NCI-H187 (cell line): ENCODE results near the gene HK1.
"Not testable (repeated sequence)": the region's sequence is repeated elsewhere in the genome, so short reads cannot be mapped to it uniquely, and the experiment has no call there.

ENCODE experiments used
- DNase-seq, 2 experiments: peaks; one replicate each; lab custom pipeline; 2025; lab: John Stamatoyannopoulos, UW

The HK1 gene

GRCh38 chr10:69278446-69278963, at the start of gene HK1:
Gene HK1, plus strand, starts transcription at chr10:69278496.
- no peak for DNase-seq

DNA sequence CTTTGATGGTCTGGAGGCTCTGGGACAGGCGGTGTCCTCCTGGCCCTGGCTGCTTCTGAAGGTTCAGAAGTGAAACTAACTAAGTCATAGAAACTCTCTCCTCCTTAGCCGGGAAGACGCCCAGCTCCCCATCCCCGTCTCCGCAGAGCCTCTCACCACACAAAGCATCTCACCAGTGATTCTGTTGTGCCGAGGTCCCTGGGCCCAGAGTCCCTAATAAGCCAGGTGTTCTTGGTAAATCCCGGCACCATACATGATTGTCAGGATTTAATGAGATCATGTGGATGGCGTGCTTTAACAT, 48.7 kb upstream of the HK1 start:
- DNase-seq, result no peak

DNA sequence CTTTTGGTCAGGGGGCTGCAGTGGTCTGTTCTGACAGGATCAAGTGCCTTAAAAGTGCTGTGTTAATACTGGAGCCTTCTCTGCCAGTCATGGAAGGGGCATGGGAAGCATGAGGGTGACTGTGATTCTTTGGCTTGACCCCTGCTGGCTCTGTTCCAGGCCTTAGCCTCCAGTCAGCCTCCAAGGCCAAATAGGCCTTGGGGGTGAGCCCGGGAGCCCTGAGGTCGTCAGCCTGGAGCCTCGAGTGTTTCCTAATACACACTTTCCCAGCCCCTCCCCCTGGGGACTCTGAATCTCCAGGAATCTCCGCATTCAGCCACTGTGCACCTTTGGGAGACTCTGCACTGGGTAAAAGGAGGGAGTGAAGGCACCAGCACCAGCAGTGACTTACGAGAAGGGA, 48.2 kb upstream of the HK1 start:
- DNase-seq, result no peak

GRCh38 chr10:69232252-69232651, 46.0 kb upstream of the HK1 start:
- no peak for DNase-seq

- DNase-seq, result no peak
Observed at GRCh38 chr10:69232736-69233480, 45.4 kb upstream of the HK1 start.

DNA sequence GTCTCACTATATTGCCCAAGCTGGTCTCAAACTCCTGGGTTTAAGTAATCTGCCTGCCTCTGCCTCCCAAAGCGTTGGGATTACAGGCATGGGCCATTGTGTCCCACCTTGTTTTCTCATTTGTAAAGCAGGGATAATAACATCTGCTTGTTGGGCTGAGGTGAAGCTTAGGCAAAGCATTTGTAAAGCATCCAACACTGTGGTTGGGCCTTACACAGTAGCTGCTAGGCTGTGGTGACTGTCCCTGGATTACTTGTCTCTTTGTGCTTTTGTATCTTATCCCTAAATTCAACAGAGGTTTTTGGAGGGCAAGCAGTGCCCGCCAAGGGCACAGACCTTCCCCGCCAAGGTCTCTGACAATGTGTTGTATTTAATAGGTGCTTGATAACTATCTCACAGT, 43.8 kb upstream of the HK1 start:
- DNase-seq, result no peak

- DNase-seq, result peak; percentile 43 to 47
Observed at GRCh38 chr10:69237528-69238159, 40.7 kb upstream of the HK1 start.

GRCh38 chr10:69239136-69239535, 39.2 kb upstream of the HK1 start:
- no peak for DNase-seq

DNA sequence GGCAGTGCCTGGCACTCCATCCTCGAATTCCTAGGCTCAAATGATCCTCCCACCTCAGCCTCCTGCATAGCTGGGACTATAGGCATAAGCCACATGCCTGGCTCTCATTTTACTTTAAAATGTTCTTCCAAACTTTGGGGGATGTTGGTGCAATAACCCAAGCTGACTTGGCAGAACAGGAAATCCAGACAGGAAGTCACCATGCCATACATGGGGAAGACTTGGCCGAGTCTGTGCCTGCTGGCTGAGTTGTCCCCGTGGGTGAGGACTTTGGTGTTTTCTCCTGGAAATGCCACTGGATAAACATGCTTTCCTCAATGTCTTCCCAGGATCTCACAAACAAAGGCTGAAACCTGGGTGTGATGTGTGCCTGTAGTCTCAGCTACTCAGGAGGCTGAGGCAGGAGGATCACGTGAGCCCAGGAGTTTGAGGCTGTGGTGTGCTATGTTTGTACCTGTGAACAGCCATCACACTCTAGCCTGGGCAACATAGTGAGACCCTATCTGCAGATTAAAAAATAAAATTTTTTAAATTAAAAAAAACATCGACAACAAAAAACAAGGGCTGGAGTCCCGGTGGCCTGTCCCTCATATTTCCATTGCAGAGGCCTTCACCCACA, 38.4 kb upstream of the HK1 start:
- no peak for DNase-seq

DNA sequence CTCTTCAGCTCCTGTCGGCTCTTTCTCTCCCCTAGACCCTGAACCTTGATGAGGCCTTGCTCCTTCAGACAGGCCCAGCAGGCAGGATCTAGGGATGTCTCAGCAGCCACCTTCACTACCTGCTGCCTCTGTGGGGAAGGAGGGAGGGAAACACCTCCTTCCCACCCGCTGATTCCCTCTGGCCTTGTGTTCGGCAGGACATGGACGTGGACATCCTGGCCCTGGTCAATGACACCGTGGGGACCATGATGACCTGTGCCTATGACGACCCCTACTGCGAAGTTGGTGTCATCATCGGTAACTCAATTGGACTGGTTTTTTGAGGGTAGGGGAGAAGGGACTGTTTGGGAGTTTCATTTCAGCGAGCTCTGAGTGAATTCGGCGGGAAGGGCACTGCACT, 37.8 kb upstream of the HK1 start:
- no peak for DNase-seq

GRCh38 chr10:69241575-69241974, 36.7 kb upstream of the HK1 start:
- no peak for DNase-seq

DNA sequence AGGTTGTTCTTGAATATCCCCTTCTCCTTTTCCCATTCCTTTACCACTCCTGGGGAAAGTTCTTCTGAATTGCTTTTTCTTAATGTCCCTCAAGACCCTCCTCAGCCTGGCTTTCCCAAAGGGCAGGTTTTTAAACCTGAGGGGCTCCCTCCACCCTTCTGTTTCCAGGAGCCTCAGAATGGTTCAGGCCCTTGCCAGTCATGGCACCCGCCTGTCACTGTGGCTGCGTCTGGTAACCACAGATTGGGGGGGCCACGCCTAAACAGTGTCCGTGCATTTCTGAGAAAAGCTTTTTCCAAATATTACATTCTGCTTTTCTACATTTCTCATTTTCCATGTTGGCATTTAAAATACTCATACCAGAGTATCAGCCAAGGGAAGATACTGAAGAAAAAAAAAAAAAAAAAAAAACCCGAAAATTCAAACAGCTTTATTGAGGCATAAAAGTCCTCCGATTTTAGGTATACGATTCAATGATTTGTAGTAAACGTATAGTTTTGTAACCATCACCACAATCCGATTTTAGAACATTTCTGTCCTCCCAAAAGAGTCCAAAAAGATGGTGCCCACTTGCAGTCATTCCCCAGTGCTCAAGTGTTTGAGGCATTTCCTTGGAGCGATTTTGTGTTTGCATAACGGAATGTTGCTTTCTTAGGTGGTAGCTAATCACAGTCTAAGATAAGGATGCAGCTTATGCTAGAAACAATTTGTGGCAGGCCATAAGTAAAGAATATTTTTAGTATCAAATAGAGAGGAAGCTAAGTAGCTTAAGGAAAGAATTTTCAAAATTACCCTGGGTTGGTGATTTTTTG, 36.0 kb upstream of the HK1 start:
- no peak for DNase-seq

DNA sequence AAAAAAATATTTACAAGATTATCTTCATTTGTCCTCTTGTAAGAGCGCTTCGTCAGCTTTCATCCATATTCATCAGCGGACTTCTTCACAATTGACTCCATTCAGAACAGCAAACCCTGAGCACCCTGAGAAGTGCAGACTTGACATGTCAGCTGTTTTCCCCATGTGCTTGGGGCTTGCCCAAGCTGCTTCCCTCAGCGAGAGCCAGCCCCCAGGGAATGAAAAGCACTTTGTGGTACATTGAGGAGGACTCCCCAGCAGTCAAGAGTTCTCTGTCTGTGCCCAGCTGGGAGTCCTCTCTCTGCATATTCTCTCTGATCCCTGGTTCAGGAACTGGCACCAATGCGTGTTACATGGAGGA, 35.5 kb upstream of the HK1 start:
- DNase-seq, result peak; percentile 17 to 24

- DNase-seq, result no peak
Observed at GRCh38 chr10:69243817-69244216, 34.5 kb upstream of the HK1 start.

DNA sequence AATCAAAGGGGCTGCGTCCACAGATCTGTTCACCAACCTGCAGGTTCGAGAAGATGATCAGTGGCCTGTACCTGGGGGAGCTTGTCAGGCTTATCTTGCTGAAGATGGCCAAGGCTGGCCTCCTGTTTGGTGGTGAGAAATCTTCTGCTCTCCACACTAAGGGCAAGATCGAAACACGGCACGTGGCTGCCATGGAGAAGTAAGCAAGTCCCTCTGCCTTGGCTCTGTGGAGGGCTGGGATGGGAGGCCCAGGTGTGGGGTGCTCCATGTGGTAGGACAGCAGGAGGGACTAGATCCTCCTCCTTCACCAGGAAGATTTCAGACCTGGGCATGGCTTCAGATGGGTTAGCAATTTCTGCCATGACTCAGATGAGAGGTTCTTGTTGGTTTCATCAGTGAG, 32.3 kb upstream of the HK1 start:
- no peak for DNase-seq

DNA sequence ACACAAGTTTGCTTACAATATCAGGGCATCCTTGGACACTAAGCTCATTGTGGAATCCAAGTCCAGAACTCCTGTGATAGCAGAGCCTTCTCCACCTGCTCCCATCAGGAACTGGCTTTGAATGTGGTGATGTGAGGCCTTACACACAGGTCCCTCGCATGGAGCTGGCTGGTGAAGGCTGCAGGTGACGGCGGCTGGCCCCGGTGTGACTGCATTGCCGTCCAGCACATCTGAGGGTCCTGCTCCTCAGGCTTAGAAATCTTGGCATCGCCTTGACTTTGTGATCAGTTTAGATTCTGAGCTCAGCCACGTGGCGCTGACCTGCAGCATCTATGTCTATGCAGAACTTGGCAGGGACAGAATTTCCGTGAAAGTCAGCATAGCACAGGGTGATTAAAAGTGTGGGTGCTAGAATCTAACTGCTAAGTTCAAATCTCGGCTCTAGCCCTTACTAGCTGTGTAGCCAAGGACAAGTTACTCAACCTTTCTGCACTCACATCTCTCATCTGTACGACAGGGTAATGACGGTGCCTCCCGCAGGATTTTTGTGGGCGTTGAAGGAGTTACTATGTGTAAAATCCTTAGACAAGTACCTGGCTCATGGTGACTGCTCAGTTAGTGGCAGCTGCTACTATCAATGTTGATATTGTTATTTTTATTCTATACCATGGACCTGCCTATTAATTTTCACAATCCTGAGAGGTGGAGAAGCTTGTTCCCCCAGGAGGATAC, 31.5 kb upstream of the HK1 start:
- DNase-seq, result no peak

- DNase-seq, result no peak
Observed at GRCh38 chr10:69247313-69247710, 31.0 kb upstream of the HK1 start.

DNA sequence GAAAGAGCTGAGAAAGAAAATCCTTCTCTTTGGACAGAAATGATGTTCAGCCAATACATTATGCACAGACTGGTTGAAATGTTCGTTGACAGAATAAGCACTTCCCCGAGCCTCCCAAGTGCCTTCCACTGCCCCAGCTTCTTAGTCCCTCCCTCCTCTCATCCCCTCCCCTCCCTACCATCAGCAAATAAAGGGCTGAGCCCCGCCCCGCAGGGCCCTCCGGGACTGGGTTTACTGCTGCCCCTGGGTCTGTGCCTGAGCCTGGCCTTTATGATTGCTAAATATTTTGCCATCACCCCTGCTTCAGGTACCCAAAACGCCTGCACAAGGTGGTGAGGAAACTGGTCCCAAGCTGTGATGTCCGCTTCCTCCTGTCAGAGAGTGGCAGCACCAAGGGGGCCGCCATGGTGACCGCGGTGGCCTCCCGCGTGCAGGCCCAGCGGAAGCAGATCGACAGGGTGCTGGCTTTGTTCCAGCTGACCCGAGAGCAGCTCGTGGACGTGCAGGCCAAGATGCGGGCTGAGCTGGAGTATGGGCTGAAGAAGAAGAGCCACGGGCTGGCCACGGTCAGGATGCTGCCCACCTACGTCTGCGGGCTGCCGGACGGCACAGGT, 30.1 kb upstream of the HK1 start:
- DNase-seq, result no peak

DNA sequence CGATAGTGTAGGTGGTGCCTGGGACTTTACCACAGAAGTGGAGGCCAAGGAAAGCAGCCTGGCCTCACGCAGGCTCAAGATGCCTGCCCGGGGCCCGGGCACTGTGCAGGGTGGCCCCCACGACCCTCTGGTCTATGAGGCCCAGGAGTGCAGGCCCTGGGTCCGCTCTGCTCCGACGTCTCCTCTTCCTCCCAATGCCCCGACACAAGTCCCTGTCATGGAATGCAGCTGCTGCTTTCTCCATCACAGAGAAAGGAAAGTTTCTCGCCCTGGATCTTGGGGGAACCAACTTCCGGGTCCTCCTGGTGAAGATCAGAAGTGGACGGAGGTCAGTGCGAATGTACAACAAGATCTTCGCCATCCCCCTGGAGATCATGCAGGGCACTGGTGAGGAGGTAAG, 28.3 kb upstream of the HK1 start:
- no peak for DNase-seq

DNA sequence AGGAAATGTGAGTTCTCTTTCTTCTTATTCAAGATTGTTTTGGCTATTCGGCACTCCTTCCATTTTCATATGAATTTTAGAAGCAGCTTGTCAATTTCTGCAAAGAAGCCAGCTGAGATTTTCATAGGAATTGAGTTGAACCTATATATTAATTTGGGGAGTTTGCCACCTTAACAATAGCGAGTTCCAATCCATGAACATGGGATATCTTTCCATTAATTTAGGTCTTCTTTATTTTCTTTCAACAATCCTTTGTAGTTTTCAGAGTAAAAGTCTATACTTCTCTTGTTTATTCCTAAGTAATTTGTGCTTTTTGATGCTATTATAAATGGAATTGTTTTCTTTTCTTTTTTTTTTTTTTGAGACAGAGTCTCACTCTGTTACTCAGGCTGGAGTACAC, 26.9 kb upstream of the HK1 start:
- not testable (repeated sequence) for DNase-seq

DNA sequence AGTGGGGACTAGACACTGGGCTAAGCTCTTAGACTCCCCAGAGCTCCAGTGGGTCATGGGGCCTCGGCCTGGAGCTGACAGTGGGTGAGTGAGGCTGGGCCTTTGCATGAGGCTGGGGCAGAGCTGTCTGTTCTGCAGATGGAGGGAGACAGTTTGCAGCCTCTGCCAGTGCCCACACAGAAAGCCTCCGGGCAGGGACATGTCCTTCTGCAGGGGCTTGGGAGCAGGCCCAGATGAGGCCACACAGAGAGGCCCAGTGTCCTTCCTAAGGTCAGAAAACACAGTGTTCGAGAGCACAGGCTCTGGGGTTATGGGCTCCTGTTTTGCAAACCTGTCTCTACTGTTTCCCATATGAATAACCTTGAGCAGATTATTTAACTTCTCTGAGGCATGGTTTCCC, 25.1 kb upstream of the HK1 start:
- DNase-seq, result no peak

DNA sequence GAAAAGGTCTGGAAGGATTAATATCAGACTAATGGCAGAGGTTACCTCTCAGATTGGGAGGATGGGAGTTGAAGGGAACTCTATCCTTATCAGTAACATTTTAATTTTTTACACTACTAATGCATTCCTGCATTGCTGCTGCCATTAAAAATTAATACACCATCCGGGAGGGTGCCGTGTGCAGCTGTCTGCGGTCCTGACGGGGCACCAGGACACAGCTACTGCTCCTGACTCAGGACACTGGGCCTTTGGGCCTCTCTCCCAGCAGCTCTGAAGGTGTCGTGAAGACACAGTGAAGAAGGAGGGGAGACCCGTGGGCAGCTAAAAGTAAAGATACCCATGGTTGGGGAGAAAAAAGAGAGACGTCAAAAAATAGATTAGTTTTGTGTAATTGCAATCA, 23.4 kb upstream of the HK1 start:
- DNase-seq, result no peak
